Right lobe of liver (tissue), 4 donors: ENCODE data around the gene OSMR.

ENCODE experiments used
- POLR2A ChIP-seq: fragments of 450-650 bp; IDR thresholded peaks from one replicate; pipeline ENCODE4 v1.6.1; 2017; ENCODE audit warnings: antibody characterized with exemption, mild to moderate bottlenecking
- TF ChIP-seq, protein P1 (sequence below), 4 donors: fragments of 200-600 bp in 3 of 4; fragments of 450-650 bp in 1 of 4; IDR thresholded peaks; one replicate each; pipeline versions ENCODE4 v1.5.1 to v1.8.0; 2016 to 2022; ENCODE audit warnings: antibody characterized with exemption in 4 of 4, mild to moderate bottlenecking in 2 of 4
- donor health status: DM: no; HTN: no; CAD: no.
- donor health status: DM: no; HTN: no; CAD: no.
- donor health status: DM: no; HTN: yes; CAD: no.

DNA sequence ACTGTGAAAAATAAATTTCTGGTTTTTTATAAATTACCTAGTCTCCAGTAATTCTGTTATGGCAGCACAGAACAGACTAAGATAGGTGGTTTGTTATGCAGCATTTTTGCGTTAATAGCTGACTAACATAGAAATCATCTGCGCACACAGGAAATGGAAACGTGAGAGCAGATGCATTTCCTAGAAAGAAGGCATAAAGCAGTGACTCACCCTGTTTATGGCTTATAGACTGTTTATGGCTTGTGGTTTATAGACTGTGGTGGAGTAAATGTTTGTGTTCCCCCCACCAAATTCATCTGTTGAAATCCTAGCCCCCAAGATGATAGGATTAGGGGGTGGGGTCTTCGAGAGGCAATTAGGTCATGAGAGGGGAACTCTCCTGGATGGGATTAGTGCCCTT, 18.3 kb upstream of the OSMR start:
- TF ChIP-seq, protein P1, sequence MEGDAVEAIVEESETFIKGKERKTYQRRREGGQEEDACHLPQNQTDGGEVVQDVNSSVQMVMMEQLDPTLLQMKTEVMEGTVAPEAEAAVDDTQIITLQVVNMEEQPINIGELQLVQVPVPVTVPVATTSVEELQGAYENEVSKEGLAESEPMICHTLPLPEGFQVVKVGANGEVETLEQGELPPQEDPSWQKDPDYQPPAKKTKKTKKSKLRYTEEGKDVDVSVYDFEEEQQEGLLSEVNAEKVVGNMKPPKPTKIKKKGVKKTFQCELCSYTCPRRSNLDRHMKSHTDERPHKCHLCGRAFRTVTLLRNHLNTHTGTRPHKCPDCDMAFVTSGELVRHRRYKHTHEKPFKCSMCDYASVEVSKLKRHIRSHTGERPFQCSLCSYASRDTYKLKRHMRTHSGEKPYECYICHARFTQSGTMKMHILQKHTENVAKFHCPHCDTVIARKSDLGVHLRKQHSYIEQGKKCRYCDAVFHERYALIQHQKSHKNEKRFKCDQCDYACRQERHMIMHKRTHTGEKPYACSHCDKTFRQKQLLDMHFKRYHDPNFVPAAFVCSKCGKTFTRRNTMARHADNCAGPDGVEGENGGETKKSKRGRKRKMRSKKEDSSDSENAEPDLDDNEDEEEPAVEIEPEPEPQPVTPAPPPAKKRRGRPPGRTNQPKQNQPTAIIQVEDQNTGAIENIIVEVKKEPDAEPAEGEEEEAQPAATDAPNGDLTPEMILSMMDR (IDR thresholded peaks at IDR 0.05): no peak
- TF ChIP-seq POLR2A: no peak
